ENCODE data around the gene TCAP.

TCAP gene

DNA sequence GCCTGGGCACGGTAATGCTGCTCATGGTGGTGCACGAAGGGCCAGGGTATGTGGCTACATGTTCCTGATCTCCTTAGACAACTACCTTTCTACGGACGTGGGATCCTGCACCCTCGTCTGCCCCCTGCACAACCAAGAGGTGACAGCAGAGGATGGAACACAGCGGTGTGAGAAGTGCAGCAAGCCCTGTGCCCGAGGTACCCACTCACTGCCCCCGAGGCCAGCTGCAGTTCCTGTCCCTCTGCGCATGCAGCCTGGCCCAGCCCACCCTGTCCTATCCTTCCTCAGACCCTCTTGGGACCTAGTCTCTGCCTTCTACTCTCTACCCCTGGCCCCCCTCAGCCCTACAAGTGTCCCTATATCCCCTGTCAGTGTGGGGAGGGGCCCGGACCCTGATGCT is 46.7 kb downstream of the TCAP start:
- in situ Hi-C loops (cut with HindIII; ENCODE audit: low pct_ligation_motif_present, low pct_unique_long_range_greater_than_20kb, low sequenced_read_pairs) = no loop called here
- no peak for DNase-seq

DNA sequence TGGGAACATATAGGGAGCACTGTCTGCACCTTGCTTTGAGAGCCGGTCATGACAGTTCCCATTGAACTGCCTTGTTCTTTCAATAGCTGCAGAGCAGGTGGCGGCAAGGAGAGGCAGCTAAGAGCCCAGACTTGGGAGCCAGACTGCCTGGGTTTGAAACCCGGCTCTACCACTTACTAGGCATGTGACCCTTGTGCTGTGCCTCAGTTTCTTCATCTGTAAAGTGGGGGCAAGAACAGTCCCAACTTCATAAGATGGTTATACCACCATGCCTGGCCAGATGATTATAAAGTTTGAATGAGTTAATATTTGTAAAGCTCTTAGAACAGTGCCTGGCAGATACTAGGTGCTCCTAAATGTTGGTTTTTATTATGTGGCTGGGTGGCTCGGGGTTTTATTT is 49.1 kb downstream of the TCAP start:
- no peak for DNase-seq
- in situ Hi-C loops (cut with HindIII; ENCODE audit: low pct_ligation_motif_present, low pct_unique_long_range_greater_than_20kb, low sequenced_read_pairs) = no loop called here

DNA sequence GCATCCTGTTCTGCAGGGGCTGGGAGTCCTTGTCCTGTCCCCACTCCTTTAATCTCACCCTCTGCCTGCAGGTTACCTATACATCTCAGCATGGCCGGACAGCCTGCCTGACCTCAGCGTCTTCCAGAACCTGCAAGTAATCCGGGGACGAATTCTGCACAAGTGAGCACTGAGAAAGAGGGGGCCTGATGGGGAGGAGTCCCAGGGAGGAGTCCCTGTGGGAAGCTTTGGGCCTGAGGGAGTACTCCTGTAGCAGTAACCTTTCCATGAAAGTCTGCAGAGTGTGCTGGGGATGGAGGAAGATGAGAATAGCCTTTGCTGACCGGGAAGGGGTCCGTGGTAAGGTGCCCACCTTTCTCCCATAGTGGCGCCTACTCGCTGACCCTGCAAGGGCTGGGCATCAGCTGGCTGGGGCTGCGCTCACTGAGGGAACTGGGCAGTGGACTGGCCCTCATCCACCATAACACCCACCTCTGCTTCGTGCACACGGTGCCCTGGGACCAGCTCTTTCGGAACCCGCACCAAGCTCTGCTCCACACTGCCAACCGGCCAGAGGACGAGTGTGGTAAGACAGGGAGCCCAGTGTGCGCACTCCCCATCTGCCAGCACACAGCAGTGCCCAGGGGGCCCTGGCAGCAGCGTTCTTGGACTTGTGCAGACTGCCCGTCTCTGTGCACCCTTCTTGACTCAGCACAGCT is 50.4 kb downstream of the TCAP start:
- no peak for DNase-seq
- in situ Hi-C loops (cut with HindIII; ENCODE audit: low pct_ligation_motif_present, low pct_unique_long_range_greater_than_20kb, low sequenced_read_pairs) = no loop called here

All from ACHN (cell line).